Nephron (organoid): ENCODE data around the gene GSE1.

Experiments used
- H3K27ac Mint-ChIP-seq, 3 experiments: 2 replicates each; pipeline ENCODE4 v1.8.0; 2020; ENCODE audit warnings: mixed read lengths in 3 of 3, mild to moderate bottlenecking in 2 of 3, moderate library complexity in 1 of 3
- H3K27me3 Mint-ChIP-seq: 2 replicates; pipeline ENCODE4 v1.8.0; 2021; ENCODE audit warnings: low read depth, mild to moderate bottlenecking, moderate library complexity, mixed read lengths
- H3K36me3 Mint-ChIP-seq: 2 replicates; pipeline ENCODE4 v1.8.0; 2020; ENCODE audit warnings: low read depth, mixed read lengths
- H3K4me1 Mint-ChIP-seq: 2 replicates; pipeline ENCODE4 v1.8.0; 2020; ENCODE audit warnings: mixed read lengths
- H3K4me3 Mint-ChIP-seq, 3 experiments: 2 replicates each; pipeline ENCODE4 v1.8.0; 2020; ENCODE audit warnings: mild to moderate bottlenecking in 3 of 3, mixed read lengths in 3 of 3, moderate library complexity in 2 of 3
- H3K9me3 Mint-ChIP-seq: 2 replicates; pipeline ENCODE4 v1.8.0; 2020; ENCODE audit warnings: mixed read lengths
- CTCF ChIP-seq, 3 experiments: fragments of 200-600 bp; sonication (generic); IDR thresholded peaks; one replicate each; pipeline ENCODE4 v1.5.0; 2021; ENCODE audit warnings: antibody characterized with exemption in 3 of 3; ENCODE audit not compliant: unreplicated experiment in 3 of 3

GSE1 gene

GRCh38 chr16:85642762-85643358, 29.7 kb downstream of the GSE1 start:
- TF ChIP-seq CTCF (IDR thresholded peaks at IDR 0.05; ENCODE audit: unreplicated experiment in 3 of 3), result no peak

GRCh38 chr16:85643631-85644030, 30.5 kb downstream of the GSE1 start:
- Mint-ChIP-seq H3K27ac (no peak overlapping the region), H3K4me1 (peaks cover 16% of the 10 kb centered on the region), H3K27me3 (no peaks in the 10 kb centered on the region), H3K36me3 (peaks cover 6% of the 10 kb centered on the region), H3K4me3 (no peak overlapping the region), H3K9me3 (no peaks in the 10 kb centered on the region)
- TF ChIP-seq CTCF (IDR thresholded peaks at IDR 0.05; ENCODE audit: unreplicated experiment in 3 of 3), result no peak

More at GRCh38 chr16:85642762-85643358, 29.7 kb downstream of the GSE1 start:
- H3K27ac Mint-ChIP-seq, result no peak overlapping the region
- no peaks in the 10 kb centered on the region for H3K27me3 Mint-ChIP-seq
- peaks cover 6% of the 10 kb centered on the region for H3K36me3 Mint-ChIP-seq
- peaks cover 21% of the 10 kb centered on the region for H3K4me1 Mint-ChIP-seq
- H3K4me3 Mint-ChIP-seq, result no peak overlapping the region
- no peaks in the 10 kb centered on the region for H3K9me3 Mint-ChIP-seq

GRCh38 chr16:85644093-85644712, 31.1 kb downstream of the GSE1 start:
- TF ChIP-seq CTCF (IDR thresholded peaks at IDR 0.05; ENCODE audit: unreplicated experiment in 3 of 3), result no peak
- Mint-ChIP-seq H3K27ac (no peak overlapping the region), H3K9me3 (no peaks in the 10 kb centered on the region), H3K27me3 (no peaks in the 10 kb centered on the region), H3K4me1 (peaks cover 22% of the 10 kb centered on the region), H3K4me3 (no peak overlapping the region), H3K36me3 (peaks cover 6% of the 10 kb centered on the region)

GRCh38 chr16:85645021-85645589, 32.0 kb downstream of the GSE1 start:
- H3K9me3 Mint-ChIP-seq, result no peaks in the 10 kb centered on the region
- H3K4me1 Mint-ChIP-seq, result peaks cover 23% of the 10 kb centered on the region
- H3K36me3 Mint-ChIP-seq, result peaks cover 6% of the 10 kb centered on the region
- no peak overlapping the region for H3K27ac Mint-ChIP-seq
- H3K4me3 Mint-ChIP-seq, result no peak overlapping the region
- H3K27me3 Mint-ChIP-seq, result no peaks in the 10 kb centered on the region
- no peak for TF ChIP-seq CTCF (IDR thresholded peaks at IDR 0.05; ENCODE audit: unreplicated experiment in 3 of 3)

GRCh38 chr16:85646358-85646907, 33.3 kb downstream of the GSE1 start:
- no peaks in the 10 kb centered on the region for H3K9me3 Mint-ChIP-seq
- TF ChIP-seq CTCF (IDR thresholded peaks at IDR 0.05; ENCODE audit: unreplicated experiment in 3 of 3), result no peak
- H3K4me3 Mint-ChIP-seq, result no peak overlapping the region
- no peaks in the 10 kb centered on the region for H3K27me3 Mint-ChIP-seq
- H3K27ac Mint-ChIP-seq, result no peak overlapping the region
- peaks cover 23% of the 10 kb centered on the region for H3K4me1 Mint-ChIP-seq
- peaks cover 6% of the 10 kb centered on the region for H3K36me3 Mint-ChIP-seq
